Spinal cord (tissue), 10 donors: ENCODE results near the gene SMIM7. TPM values are rescaled to one million over a fixed set of nuclear protein-coding genes. Genes with fewer than 3 reads are reported as not detected.

Experiments used
- DNase-seq, 6 donors: peaks; one replicate each; pipeline versions ENCODE4 v3.0.0 to v3.0.0-alpha.2; 2013 to 2015; ENCODE audit warnings: low spot score in 6 of 6, low read depth in 4 of 6
- H3K27ac ChIP-seq: one replicate; pipeline ENCODE4 v1.5.1; 2013; ENCODE audit warnings: low read depth, low read length, control low read depth
- H3K27me3 ChIP-seq: one replicate; pipeline ENCODE4 v1.6.1; 2013; ENCODE audit warnings: low read length; ENCODE audit not compliant: control insufficient read depth, insufficient read depth
- H3K36me3 ChIP-seq: one replicate; pipeline ENCODE4 v1.6.1; 2013; ENCODE audit warnings: low read length; ENCODE audit not compliant: control insufficient read depth, insufficient read depth
- H3K4me1 ChIP-seq: one replicate; pipeline ENCODE4 v1.6.1; 2013; ENCODE audit warnings: low read length; ENCODE audit not compliant: control insufficient read depth, insufficient read depth
- H3K4me3 ChIP-seq: one replicate; pipeline ENCODE4 v1.5.1; 2013; ENCODE audit warnings: low read depth, low read length, control low read depth
- H3K9me3 ChIP-seq: one replicate; pipeline ENCODE4 v1.6.1; 2013; ENCODE audit warnings: low read length; ENCODE audit not compliant: control insufficient read depth, insufficient read depth
- WGBS: methylation state at CpG from one replicate; pipeline ENCODE4 v1.1.5; 2013; ENCODE audit warnings: missing lambda C conversion rate; ENCODE audit not compliant: insufficient coverage; 5-methylcytosine and 5-hydroxymethylcytosine counted together
- polyA plus RNA-seq, 2 donors: library from polyadenylated mRNA; unstranded; fragments of 120-200 nt; gene quantifications; one replicate each; pipeline ENCODE4 v1.2.1, GENCODE V29; 2013; ENCODE audit not compliant: insufficient read length in 2 of 2
- total RNA-seq, 2 donors: library from RNA; depleted of rRNA in 1 of 2; stranded (reverse); fragments of 120-200 nt in 1 of 2; fragments of >200 nt in 1 of 2; gene quantifications; one replicate each; pipeline versions ENCODE4 v1.2.3 to v1.2.4, GENCODE V29; 2013 to 2014
- donor health status: healthy.

The SMIM7 gene
- total and polyA plus RNA-seq, 4 donors, result 70.9 to 127 (median 104) TPM

- no peaks in the 10 kb centered on the region for H3K27me3 ChIP-seq
- 87% methylated on average over 3 of the region's 9 CpGs for WGBS
- peaks cover 83% of the 10 kb centered on the region for H3K36me3 ChIP-seq
- peaks cover 13% of the 10 kb centered on the region for H3K4me1 ChIP-seq
- no peak overlapping the region for H3K4me3 ChIP-seq
- no peak overlapping the region for H3K27ac ChIP-seq
- DNase-seq, result peak in 1 of 6 donors; percentile 42
- no peaks in the 10 kb centered on the region for H3K9me3 ChIP-seq
These were observed 10.2 kb downstream of the SMIM7 start for GRCh38 chr19:16649734-16650133.

GRCh38 chr19:16645140-16645539 lies 14.8 kb downstream of the SMIM7 start:
- DNase-seq, result peak in 2 of 6 donors; percentile 48 to 67
- no peaks in the 10 kb centered on the region for H3K9me3 ChIP-seq
- H3K27me3 ChIP-seq, result no peaks in the 10 kb centered on the region
- peaks cover 75% of the 10 kb centered on the region for H3K36me3 ChIP-seq
- H3K4me3 ChIP-seq, result no peak overlapping the region
- H3K4me1 ChIP-seq, result peaks cover 18% of the 10 kb centered on the region
- 62% methylated on average over 8 of the region's 9 CpGs for WGBS
- H3K27ac ChIP-seq, result no peak overlapping the region

- Histone ChIP-seq H3K27me3 (no peaks in the 10 kb centered on the region), H3K4me1 (peaks cover 15% of the 10 kb centered on the region), H3K4me3 (no peak overlapping the region), H3K36me3 (peaks cover 67% of the 10 kb centered on the region), H3K27ac (no peak overlapping the region), H3K9me3 (no peaks in the 10 kb centered on the region)
- 100% methylated on average over 2 of the region's 10 CpGs for WGBS
- no peak for DNase-seq
These were observed 18.2 kb downstream of the SMIM7 start for GRCh38 chr19:16641695-16642094.

- no peak for DNase-seq
- Histone ChIP-seq H3K9me3 (no peaks in the 10 kb centered on the region), H3K27me3 (no peaks in the 10 kb centered on the region), H3K27ac (no peak overlapping the region), H3K4me1 (peaks cover 13% of the 10 kb centered on the region), H3K36me3 (peaks cover 68% of the 10 kb centered on the region), H3K4me3 (no peak overlapping the region)
- no CpG with 5 or more reads among the region's 1 CpG for WGBS
These were observed 19.0 kb downstream of the SMIM7 start for GRCh38 chr19:16640951-16641350.

- Histone ChIP-seq H3K27me3 (no peaks in the 10 kb centered on the region), H3K4me1 (no peaks in the 10 kb centered on the region), H3K9me3 (no peaks in the 10 kb centered on the region), H3K27ac (no peak overlapping the region), H3K4me3 (no peak overlapping the region), H3K36me3 (peaks cover 65% of the 10 kb centered on the region)
- DNase-seq, result no peak
- 100% methylated on average over 1 of the region's 1 CpG for WGBS
These were observed 21.3 kb downstream of the SMIM7 start for GRCh38 chr19:16638666-16639065.

GRCh38 chr19:16637535-16637934 lies 22.4 kb downstream of the SMIM7 start:
- Histone ChIP-seq H3K4me3 (no peak overlapping the region), H3K36me3 (peaks cover 63% of the 10 kb centered on the region), H3K27ac (no peak overlapping the region), H3K9me3 (no peaks in the 10 kb centered on the region), H3K4me1 (no peaks in the 10 kb centered on the region), H3K27me3 (no peaks in the 10 kb centered on the region)
- no peak for DNase-seq

- no peak overlapping the region for H3K27ac ChIP-seq
- no peak for DNase-seq
- peaks cover 40% of the 10 kb centered on the region for H3K36me3 ChIP-seq
- 95% methylated on average over 4 of the region's 6 CpGs for WGBS
- no peaks in the 10 kb centered on the region for H3K9me3 ChIP-seq
- H3K4me3 ChIP-seq, result no peak overlapping the region
- no peaks in the 10 kb centered on the region for H3K27me3 ChIP-seq
- H3K4me1 ChIP-seq, result peaks cover 17% of the 10 kb centered on the region
These were observed 28.5 kb downstream of the SMIM7 start for GRCh38 chr19:16631465-16631864.

GRCh38 chr19:16628984-16629691 lies 30.8 kb downstream of the SMIM7 start:
- H3K27me3 ChIP-seq, result no peaks in the 10 kb centered on the region
- H3K4me3 ChIP-seq, result peak overlapping the region; percentile 96
- 2% methylated on average over 12 of the region's 23 CpGs for WGBS
- H3K36me3 ChIP-seq, result peaks cover 31% of the 10 kb centered on the region
- peak in 4 of 6 donors; percentile 13 to 50 (median 33) for DNase-seq
- no peaks in the 10 kb centered on the region for H3K9me3 ChIP-seq
- peaks cover 21% of the 10 kb centered on the region for H3K4me1 ChIP-seq
- H3K27ac ChIP-seq, result peak overlapping the region; percentile 98

- Histone ChIP-seq H3K4me3 (peak within 1 kb of the TSS; percentile 96), H3K27ac (peak within 1 kb of the TSS; percentile 98), H3K27me3 (no peaks in the 10 kb centered on the region), H3K4me1 (peaks cover 21% of the 10 kb centered on the region), H3K36me3 (peaks cover 29% of the 10 kb centered on the region), H3K9me3 (no peaks in the 10 kb centered on the region)
- DNase-seq, result peak; percentile 92 to 98 (median 95)
- WGBS, result 0% methylated on average over 98 of the region's 98 CpGs
These were observed 31.6 kb downstream of the SMIM7 start, which contains the start of gene MED26 for GRCh38 chr19:16628183-16628983. TSS of gene MED26 (minus strand) at chr19:16628204. CDS start at chr19:16627943, 261 bp downstream.

- Histone ChIP-seq H3K4me1 (peaks cover 21% of the 10 kb centered on the region), H3K27ac (no peak overlapping the region), H3K4me3 (peak overlapping the region; percentile 74), H3K9me3 (no peaks in the 10 kb centered on the region), H3K27me3 (no peaks in the 10 kb centered on the region), H3K36me3 (peaks cover 26% of the 10 kb centered on the region)
- 0% methylated on average over 38 of the region's 38 CpGs for WGBS
- no peak for DNase-seq
These were observed 32.1 kb downstream of the SMIM7 start for GRCh38 chr19:16627928-16628182.
